ENCODE measurements around the gene SHC3. TPM values are rescaled to one million over a fixed set of nuclear protein-coding genes. Genes with fewer than 3 reads are reported as not detected.

SHC3 gene
- total RNA-seq, 4 donors from 2014 or later, result 0.38 to 9.3 (median 4.4) TPM

DNA sequence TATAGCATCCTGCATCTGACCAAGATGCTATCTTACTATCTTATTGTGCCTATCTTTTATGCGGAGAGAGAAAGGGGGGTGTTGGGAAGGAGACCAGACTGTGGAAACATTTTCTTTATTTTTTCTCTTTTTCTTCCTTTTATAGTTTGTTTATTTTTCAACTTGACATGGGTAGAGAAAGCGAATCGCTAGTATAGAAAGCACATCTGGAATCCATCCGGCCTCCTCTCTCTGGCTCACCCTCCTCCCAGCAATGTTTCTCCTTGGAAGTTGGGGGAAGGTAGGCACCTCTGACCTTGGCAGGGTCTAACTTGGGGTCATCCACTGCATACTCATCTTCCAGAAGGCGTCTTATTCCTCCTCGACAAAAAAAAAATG is 183.4 kb downstream of the SHC3 start:
- no peaks in the 10 kb centered on the region for H3K9me3 ChIP-seq
- H3K36me3 ChIP-seq, result no peaks in the 10 kb centered on the region
- WGBS, 2 donors, result 65 to 71% methylated on average over 6 of the region's 6 CpGs
- peak overlapping the region in 1 of 4 donors; percentile 80 for H3K4me3 ChIP-seq
- intact Hi-C loops (cut with DNase I), result no loop called here
- no peak for DNase-seq
- H3K27ac ChIP-seq, result peak overlapping the region in 3 of 4 donors; percentile 69 to 76 (median 69)
- H3K27me3 ChIP-seq, result peaks cover 0 to 28% (median 0%) of the 10 kb centered on the region in 4 donors
- peaks cover 7 to 85% (median 13%) of the 10 kb centered on the region in 3 donors for H3K4me1 ChIP-seq
- TF ChIP-seq POLR2A (IDR thresholded peaks at IDR 0.05), result no peak
- TF ChIP-seq, protein P1, sequence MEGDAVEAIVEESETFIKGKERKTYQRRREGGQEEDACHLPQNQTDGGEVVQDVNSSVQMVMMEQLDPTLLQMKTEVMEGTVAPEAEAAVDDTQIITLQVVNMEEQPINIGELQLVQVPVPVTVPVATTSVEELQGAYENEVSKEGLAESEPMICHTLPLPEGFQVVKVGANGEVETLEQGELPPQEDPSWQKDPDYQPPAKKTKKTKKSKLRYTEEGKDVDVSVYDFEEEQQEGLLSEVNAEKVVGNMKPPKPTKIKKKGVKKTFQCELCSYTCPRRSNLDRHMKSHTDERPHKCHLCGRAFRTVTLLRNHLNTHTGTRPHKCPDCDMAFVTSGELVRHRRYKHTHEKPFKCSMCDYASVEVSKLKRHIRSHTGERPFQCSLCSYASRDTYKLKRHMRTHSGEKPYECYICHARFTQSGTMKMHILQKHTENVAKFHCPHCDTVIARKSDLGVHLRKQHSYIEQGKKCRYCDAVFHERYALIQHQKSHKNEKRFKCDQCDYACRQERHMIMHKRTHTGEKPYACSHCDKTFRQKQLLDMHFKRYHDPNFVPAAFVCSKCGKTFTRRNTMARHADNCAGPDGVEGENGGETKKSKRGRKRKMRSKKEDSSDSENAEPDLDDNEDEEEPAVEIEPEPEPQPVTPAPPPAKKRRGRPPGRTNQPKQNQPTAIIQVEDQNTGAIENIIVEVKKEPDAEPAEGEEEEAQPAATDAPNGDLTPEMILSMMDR (IDR thresholded peaks at IDR 0.05), result no peak

- H3K9me3 ChIP-seq, result no peaks in the 10 kb centered on the region
- H3K4me1 ChIP-seq, result peaks cover 7 to 86% (median 13%) of the 10 kb centered on the region in 3 donors
- H3K27me3 ChIP-seq, result peaks cover 0 to 32% (median 0%) of the 10 kb centered on the region in 4 donors
- peak overlapping the region in 3 of 4 donors; percentile 69 to 76 (median 69) for H3K27ac ChIP-seq
- DNase-seq, result no peak
- H3K4me3 ChIP-seq, result peak overlapping the region in 3 of 4 donors; percentile 17 to 80 (median 22)
- H3K36me3 ChIP-seq, result no peaks in the 10 kb centered on the region
- TF ChIP-seq, protein P1 (IDR thresholded peaks at IDR 0.05), result no peak
- TF ChIP-seq POLR2A (IDR thresholded peaks at IDR 0.05), result no peak
- intact Hi-C loops (cut with DNase I), result no loop called here
- WGBS, 2 donors, result 58 to 62% methylated on average over 5 to 6 of the region's 9 CpGs
These were observed 184.0 kb downstream of the SHC3 start for GRCh38 chr9:88994469-88995199.

- intact Hi-C loops (cut with DNase I), result no loop called here
- Histone ChIP-seq H3K9me3 (no peaks in the 10 kb centered on the region), H3K36me3 (no peaks in the 10 kb centered on the region), H3K27ac (peak overlapping the region in 3 of 4 donors; percentile 69 to 76 (median 69)), H3K4me3 (peak overlapping the region in 3 of 4 donors; percentile 17 to 80 (median 22)), H3K27me3 (peaks cover 0 to 32% (median 0%) of the 10 kb centered on the region in 4 donors), H3K4me1 (peaks cover 9 to 86% (median 10%) of the 10 kb centered on the region in 3 donors)
- no peak for DNase-seq
- no peak for TF ChIP-seq POLR2A (IDR thresholded peaks at IDR 0.05)
- TF ChIP-seq, protein P1 (IDR thresholded peaks at IDR 0.05), result no peak
- 80 to 89% methylated on average over 5 to 11 of the region's 14 CpGs for WGBS, 2 donors
These were observed 184.7 kb downstream of the SHC3 start for GRCh38 chr9:88993871-88994460.

GRCh38 chr9:88993327-88993726 is 185.3 kb downstream of the SHC3 start:
- Histone ChIP-seq H3K27ac (peak overlapping the region in 3 of 4 donors; percentile 69 to 76 (median 69)), H3K4me3 (peak overlapping the region in 3 of 4 donors; percentile 17 to 80 (median 53)), H3K36me3 (no peaks in the 10 kb centered on the region), H3K9me3 (no peaks in the 10 kb centered on the region), H3K27me3 (peaks cover 0 to 32% (median 0%) of the 10 kb centered on the region in 4 donors), H3K4me1 (peaks cover 5 to 82% (median 8%) of the 10 kb centered on the region in 3 donors)
- intact Hi-C loops (cut with DNase I), result no loop called here
- TF ChIP-seq POLR2A (IDR thresholded peaks at IDR 0.05), result no peak
- TF ChIP-seq, protein P1 (IDR thresholded peaks at IDR 0.05), result no peak
- 63 to 73% methylated on average over 2 of the region's 2 CpGs for WGBS, 2 donors
- DNase-seq, result no peak

DNA sequence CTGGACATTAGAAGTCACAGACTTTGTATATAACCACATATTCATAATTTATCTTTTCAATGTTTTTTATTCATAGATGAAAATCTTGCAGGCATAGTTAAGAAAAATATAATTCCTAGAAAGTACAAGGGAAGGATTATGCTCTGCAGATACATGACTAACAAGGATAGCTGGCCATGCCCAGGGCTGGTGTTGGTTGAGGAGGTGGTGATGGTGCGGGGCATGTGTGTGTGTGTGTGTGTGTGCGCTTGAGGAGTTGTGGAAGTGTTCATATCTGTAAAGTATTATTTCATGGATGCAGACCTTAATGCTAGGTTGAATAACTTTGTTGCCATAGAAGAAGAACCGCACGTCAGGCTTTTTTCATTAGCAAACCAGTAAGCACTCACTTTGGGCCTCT is 186.1 kb downstream of the SHC3 start:
- Histone ChIP-seq H3K4me3 (peak overlapping the region in 3 of 4 donors; percentile 53 to 80 (median 76)), H3K27me3 (peaks cover 0 to 32% (median 0%) of the 10 kb centered on the region in 4 donors), H3K4me1 (peaks cover 5 to 74% (median 8%) of the 10 kb centered on the region in 3 donors), H3K9me3 (no peaks in the 10 kb centered on the region), H3K36me3 (no peaks in the 10 kb centered on the region), H3K27ac (peak overlapping the region in 3 of 4 donors; percentile 76 to 92 (median 87))
- WGBS, 2 donors, result 72 to 81% methylated on average over 4 of the region's 4 CpGs
- TF ChIP-seq, protein P1 (IDR thresholded peaks at IDR 0.05), result no peak
- TF ChIP-seq POLR2A (IDR thresholded peaks at IDR 0.05), result no peak
- DNase-seq, result no peak
- intact Hi-C loops (cut with DNase I), result no loop called here

Measured in esophagus squamous epithelium (tissue), 5 donors.